Osteocyte (in vitro differentiated cells): ENCODE data around the gene RPL35. TPM values are rescaled to one million over a fixed set of nuclear protein-coding genes. Genes with fewer than 3 reads are reported as not detected.

ENCODE experiments used
- DNase-seq: peaks from one replicate; pipeline ENCODE4 v3.0.0; 2021; ENCODE audit warnings: mixed read lengths; ENCODE audit not compliant: unreplicated experiment; ENCODE audit errors: extremely low spot score
- H3K27ac Mint-ChIP-seq: one replicate; pipeline ENCODE4 v1.8.0; 2021; ENCODE audit warnings: mild to moderate bottlenecking, mixed read lengths; ENCODE audit not compliant: unreplicated experiment
- H3K27me3 Mint-ChIP-seq: one replicate; pipeline ENCODE4 v1.8.0; 2021; ENCODE audit warnings: mixed read lengths; ENCODE audit not compliant: unreplicated experiment
- H3K36me3 Mint-ChIP-seq: one replicate; pipeline ENCODE4 v1.8.0; 2021; ENCODE audit warnings: mixed read lengths; ENCODE audit not compliant: unreplicated experiment
- H3K4me1 Mint-ChIP-seq: one replicate; pipeline ENCODE4 v1.8.0; 2021; ENCODE audit warnings: mixed read lengths; ENCODE audit not compliant: unreplicated experiment
- H3K4me3 Mint-ChIP-seq: one replicate; pipeline ENCODE4 v1.8.0; 2021; ENCODE audit warnings: mild to moderate bottlenecking, moderate library complexity, mixed read lengths; ENCODE audit not compliant: unreplicated experiment
- H3K9me3 Mint-ChIP-seq: one replicate; pipeline ENCODE4 v1.8.0; 2021; ENCODE audit warnings: mixed read lengths; ENCODE audit not compliant: unreplicated experiment
- CTCF ChIP-seq: fragments of 200-600 bp; sonication (generic); IDR thresholded peaks from 2 replicates; pipeline ENCODE4 v1.5.0; 2021; ENCODE audit warnings: antibody characterized with exemption, mild to moderate bottlenecking, moderate library complexity
- total RNA-seq: library from RNA; stranded (reverse); gene quantifications from 2 replicates; pipeline ENCODE4 v1.2.1, GENCODE V29; 2021

The RPL35 gene
- total RNA-seq, 1 donor from 2014 or later = 912 TPM

- H3K27ac Mint-ChIP-seq = peak overlapping the region; percentile 92
- H3K4me3 Mint-ChIP-seq = no peak overlapping the region
- no peaks in the 10 kb centered on the region for H3K9me3 Mint-ChIP-seq
- no peak for DNase-seq
- no peak for TF ChIP-seq CTCF
- H3K27me3 Mint-ChIP-seq = no peaks in the 10 kb centered on the region
- H3K36me3 Mint-ChIP-seq = peaks cover 14% of the 10 kb centered on the region
- peaks cover 40% of the 10 kb centered on the region for H3K4me1 Mint-ChIP-seq
These were observed 51.8 kb downstream of the RPL35 start for GRCh38 chr9:124809741-124810500.

- H3K36me3 Mint-ChIP-seq = peaks cover 14% of the 10 kb centered on the region
- H3K4me1 Mint-ChIP-seq = peaks cover 38% of the 10 kb centered on the region
- H3K9me3 Mint-ChIP-seq = no peaks in the 10 kb centered on the region
- no peaks in the 10 kb centered on the region for H3K27me3 Mint-ChIP-seq
- TF ChIP-seq CTCF = no peak
- no peak for DNase-seq
- H3K27ac Mint-ChIP-seq = peak overlapping the region; percentile 52
- H3K4me3 Mint-ChIP-seq = no peak overlapping the region
These were observed 52.5 kb downstream of the RPL35 start for GRCh38 chr9:124809211-124809610.

- H3K27ac Mint-ChIP-seq = peak overlapping the region; percentile 32
- H3K27me3 Mint-ChIP-seq = no peaks in the 10 kb centered on the region
- H3K4me3 Mint-ChIP-seq = no peak overlapping the region
- peaks cover 30% of the 10 kb centered on the region for H3K4me1 Mint-ChIP-seq
- H3K9me3 Mint-ChIP-seq = no peaks in the 10 kb centered on the region
- TF ChIP-seq CTCF = no peak
- no peak for DNase-seq
- peaks cover 14% of the 10 kb centered on the region for H3K36me3 Mint-ChIP-seq
These were observed 53.4 kb downstream of the RPL35 start for GRCh38 chr9:124808246-124808956.

Other genes starting within 250 kb of the RPL35 start
- 0.56 and 0.78 TPM in 2 replicates for gene NR6A1, start 90.6 kb downstream of the RPL35 start, total RNA-seq
- 146 and 169 TPM in 2 replicates for gene OLFML2A, start 84.8 kb downstream of the RPL35 start, total RNA-seq
- not detected in 2 replicates for gene WDR38, start 8.5 kb downstream of the RPL35 start, total RNA-seq
- gene ARPC5L, start 173 bp upstream of the RPL35 start, total RNA-seq = 22.5 and 22.8 TPM in 2 replicates
- 22.0 and 22.4 TPM in 2 replicates for gene GOLGA1, start 79.1 kb upstream of the RPL35 start, total RNA-seq